ENCODE results near the gene CSNK1D. TPM values are rescaled to one million over a fixed set of nuclear protein-coding genes. Genes with fewer than 3 reads are reported as not detected.
A peak's percentile ranks its signal among the peaks of the same experiment; 100 is the strongest.

CSNK1D gene
- total and polyA plus RNA-seq, 8 donors, result 55.9 to 180 (median 89.1) TPM

DNA sequence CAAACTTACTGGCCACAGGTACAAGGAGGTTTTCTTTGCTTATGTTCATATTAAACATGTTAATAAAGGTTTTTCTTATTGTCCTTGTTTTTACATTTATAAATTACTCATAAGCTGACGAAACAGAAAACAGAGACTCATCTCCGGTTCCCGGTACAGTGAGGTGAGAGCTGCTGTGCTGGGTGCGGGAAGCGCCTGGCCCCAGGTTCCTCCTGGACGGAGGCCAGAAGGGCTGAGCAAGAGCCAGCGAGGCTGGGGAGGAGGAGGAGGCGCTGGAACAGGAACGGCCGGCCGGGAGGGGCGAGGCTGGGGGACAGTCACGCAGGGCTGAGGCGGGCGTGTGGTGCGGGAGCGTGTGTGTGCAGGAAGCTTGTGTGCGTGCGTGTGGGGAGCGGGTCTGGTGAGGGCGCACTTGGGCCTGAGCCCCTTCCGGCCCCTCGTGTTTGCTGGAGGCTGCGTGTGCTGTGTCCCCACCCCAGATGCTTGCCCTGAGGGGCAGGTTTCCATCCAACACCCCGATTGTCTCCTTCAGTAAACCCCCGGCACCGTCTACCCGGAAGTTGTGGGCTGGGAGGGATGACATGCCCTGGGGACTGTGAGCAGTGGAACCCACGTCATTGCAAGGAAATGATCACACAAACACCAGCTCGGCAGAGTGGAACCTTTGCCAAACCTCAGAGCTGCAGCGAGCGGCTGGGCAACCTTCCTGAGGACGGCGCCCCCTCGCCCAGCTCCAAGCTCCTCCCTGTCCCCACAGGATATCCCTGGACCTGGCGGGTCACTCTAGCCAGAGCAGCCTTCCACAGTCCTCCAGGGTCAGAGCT, 24.4 kb upstream of the CSNK1D start:
- peak; percentile 85 to 97 (median 94) for TF ChIP-seq POLR2AphosphoS5 (IDR thresholded peaks at IDR 0.05)
- TF ChIP-seq EP300 (IDR thresholded peaks at IDR 0.05), result peak; percentile 81
- TF ChIP-seq, protein P1, sequence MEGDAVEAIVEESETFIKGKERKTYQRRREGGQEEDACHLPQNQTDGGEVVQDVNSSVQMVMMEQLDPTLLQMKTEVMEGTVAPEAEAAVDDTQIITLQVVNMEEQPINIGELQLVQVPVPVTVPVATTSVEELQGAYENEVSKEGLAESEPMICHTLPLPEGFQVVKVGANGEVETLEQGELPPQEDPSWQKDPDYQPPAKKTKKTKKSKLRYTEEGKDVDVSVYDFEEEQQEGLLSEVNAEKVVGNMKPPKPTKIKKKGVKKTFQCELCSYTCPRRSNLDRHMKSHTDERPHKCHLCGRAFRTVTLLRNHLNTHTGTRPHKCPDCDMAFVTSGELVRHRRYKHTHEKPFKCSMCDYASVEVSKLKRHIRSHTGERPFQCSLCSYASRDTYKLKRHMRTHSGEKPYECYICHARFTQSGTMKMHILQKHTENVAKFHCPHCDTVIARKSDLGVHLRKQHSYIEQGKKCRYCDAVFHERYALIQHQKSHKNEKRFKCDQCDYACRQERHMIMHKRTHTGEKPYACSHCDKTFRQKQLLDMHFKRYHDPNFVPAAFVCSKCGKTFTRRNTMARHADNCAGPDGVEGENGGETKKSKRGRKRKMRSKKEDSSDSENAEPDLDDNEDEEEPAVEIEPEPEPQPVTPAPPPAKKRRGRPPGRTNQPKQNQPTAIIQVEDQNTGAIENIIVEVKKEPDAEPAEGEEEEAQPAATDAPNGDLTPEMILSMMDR (IDR thresholded peaks at IDR 0.05), result no peak
- no peak for TF ChIP-seq POLR2A (IDR thresholded peaks at IDR 0.05)
- DNase-seq, result peak; percentile 92 to 95
- Histone ChIP-seq H3K4me3 (peak overlapping the region; percentile 35 to 51 (median 45)), H3K36me3 (no peaks in the 10 kb centered on the region), H3K27me3 (peaks cover 0 to 15% (median 0%) of the 10 kb centered on the region in 3 donors), H3K27ac (peak overlapping the region; percentile 80 to 99 (median 98)), H3K4me1 (peaks cover 55 to 86% (median 73%) of the 10 kb centered on the region in 4 donors), H3K9me3 (no peaks in the 10 kb centered on the region)
- WGBS, 5 donors, result 0 to 2% (median 1%) methylated on average over 31 to 36 of the region's 36 CpGs
- intact Hi-C loops (cut with DNase I; ENCODE audit: low total_unique reads), result no loop called here

- peaks cover 0 to 10% (median 0%) of the 10 kb centered on the region in 3 donors for H3K27me3 ChIP-seq
- 43 to 55% (median 49%) methylated on average over 19 of the region's 19 CpGs for WGBS, 5 donors
- TF ChIP-seq POLR2A (IDR thresholded peaks at IDR 0.05), result no peak
- TF ChIP-seq, protein P1 (IDR thresholded peaks at IDR 0.05), result no peak
- TF ChIP-seq EP300 (IDR thresholded peaks at IDR 0.05), result peak; percentile 98
- peak; percentile 76 to 94 (median 92) for TF ChIP-seq POLR2AphosphoS5 (IDR thresholded peaks at IDR 0.05)
- H3K4me3 ChIP-seq, result peak overlapping the region; percentile 35 to 51 (median 45)
- peak; percentile 77 to 87 for DNase-seq
- peaks cover 55 to 84% (median 75%) of the 10 kb centered on the region in 4 donors for H3K4me1 ChIP-seq
- H3K36me3 ChIP-seq, result no peaks in the 10 kb centered on the region
- H3K9me3 ChIP-seq, result no peaks in the 10 kb centered on the region
- intact Hi-C loops (cut with DNase I; ENCODE audit: low total_unique reads), result no loop called here
- H3K27ac ChIP-seq, result peak overlapping the region; percentile 80 to 99 (median 98)
Observed at GRCh38 chr17:82297280-82297713, 23.8 kb upstream of the CSNK1D start.

GRCh38 chr17:82296511-82297279, 23.2 kb upstream of the CSNK1D start:
- WGBS, 5 donors, result 45 to 61% (median 46%) methylated on average over 7 of the region's 7 CpGs
- intact Hi-C loops (cut with DNase I; ENCODE audit: low total_unique reads), result no loop called here
- no peak for DNase-seq
- Histone ChIP-seq H3K27ac (peak overlapping the region; percentile 80 to 99 (median 98)), H3K36me3 (no peaks in the 10 kb centered on the region), H3K9me3 (no peaks in the 10 kb centered on the region), H3K4me3 (peak overlapping the region in 3 of 4 donors; percentile 35 to 50 (median 40)), H3K27me3 (peaks cover 0 to 5% (median 0%) of the 10 kb centered on the region in 3 donors), H3K4me1 (peaks cover 55 to 90% (median 80%) of the 10 kb centered on the region in 4 donors)
- TF ChIP-seq, protein P1 (IDR thresholded peaks at IDR 0.05), result no peak
- TF ChIP-seq POLR2A (IDR thresholded peaks at IDR 0.05), result peak in 1 of 4 donors; percentile 11

DNA sequence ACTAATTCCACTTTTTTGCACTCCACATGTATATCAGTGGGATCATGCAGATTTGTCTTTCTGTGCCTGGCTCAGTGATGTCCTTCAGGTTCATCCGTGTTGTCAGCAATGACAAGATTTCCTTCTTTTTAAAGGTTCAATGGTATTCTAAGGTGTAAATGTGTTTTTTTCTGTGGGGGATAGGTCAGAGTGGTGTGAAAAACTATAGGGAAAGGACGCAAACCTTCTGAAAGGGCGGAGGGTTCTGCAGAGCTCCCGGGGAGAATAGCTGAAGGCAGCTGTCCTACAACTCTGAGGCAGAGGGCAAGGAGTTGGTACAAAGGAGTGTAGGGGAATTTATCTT, 21.9 kb upstream of the CSNK1D start:
- TF ChIP-seq, protein P1 (IDR thresholded peaks at IDR 0.05), result no peak
- TF ChIP-seq EP300 (IDR thresholded peaks at IDR 0.05), result no peak
- TF ChIP-seq POLR2AphosphoS5 (IDR thresholded peaks at IDR 0.05), result no peak
- no peak for TF ChIP-seq POLR2A (IDR thresholded peaks at IDR 0.05)
- Histone ChIP-seq H3K27ac (peak overlapping the region; percentile 14 to 99 (median 99)), H3K9me3 (no peaks in the 10 kb centered on the region), H3K36me3 (no peaks in the 10 kb centered on the region), H3K4me1 (peaks cover 55 to 90% (median 73%) of the 10 kb centered on the region in 4 donors), H3K27me3 (no peaks in the 10 kb centered on the region), H3K4me3 (no peak overlapping the region)
- no peak for DNase-seq
- intact Hi-C loops (cut with DNase I; ENCODE audit: low total_unique reads), result no loop called here
- 31 to 37% (median 37%) methylated on average over 4 of the region's 4 CpGs for WGBS, 5 donors

Measured in stomach (tissue), 9 donors.